Ramos (cell line): ENCODE results near the gene RSAD1.
"Not testable (repeated sequence)": the region's sequence is repeated elsewhere in the genome, so short reads cannot be mapped to it uniquely, and the experiment has no call there.

Source experiments
- in situ Hi-C: fragments of 300-500 bp; cut with MboI; formaldehyde crosslinking; loops from one replicate; pipeline ENCODE4 v1.14.3; 2022; ENCODE audit warnings: low sequenced_read_pairs; ENCODE audit not compliant: unreplicated experiment

Gene RSAD1

GRCh38 chr17:50471009-50471905, 7.4 kb upstream of the RSAD1 start:
- in situ Hi-C loops, result no loop called here

- in situ Hi-C loops, result no loop called here
Measured at GRCh38 chr17:50472286-50472685, 6.4 kb upstream of the RSAD1 start.

GRCh38 chr17:50472761-50473161, 5.9 kb upstream of the RSAD1 start:
- in situ Hi-C loops, result not testable (repeated sequence)

GRCh38 chr17:50473901-50474300, 4.8 kb upstream of the RSAD1 start:
- in situ Hi-C loops, result no loop called here

- in situ Hi-C loops, result no loop called here
Measured at GRCh38 chr17:50474523-50474922, 4.1 kb upstream of the RSAD1 start.

- in situ Hi-C loops, result no loop called here
Measured at GRCh38 chr17:50475362-50475761, 3.3 kb upstream of the RSAD1 start.

- in situ Hi-C loops, result not testable (repeated sequence)
Measured at GRCh38 chr17:50475775-50476544, 2.7 kb upstream of the RSAD1 start.

- in situ Hi-C loops, result no loop called here
Measured at GRCh38 chr17:50476545-50477315, 1.9 kb upstream of the RSAD1 start.

- in situ Hi-C loops, result no loop called here
Measured at GRCh38 chr17:50477976-50478375, 684 bp upstream of the RSAD1 start.

GRCh38 chr17:50479522-50480141, 972 bp downstream of the RSAD1 start:
- in situ Hi-C loops, result no loop called here

GRCh38 chr17:50480142-50480764, 1.6 kb downstream of the RSAD1 start:
- in situ Hi-C loops, result no loop called here

GRCh38 chr17:50480854-50481490, 2.3 kb downstream of the RSAD1 start:
- in situ Hi-C loops, result no loop called here

GRCh38 chr17:50481648-50482047, 3.0 kb downstream of the RSAD1 start:
- in situ Hi-C loops, result no loop called here

- in situ Hi-C loops, result no loop called here
Measured at GRCh38 chr17:50482110-50482509, 3.5 kb downstream of the RSAD1 start.

- in situ Hi-C loops, result no loop called here
Measured at GRCh38 chr17:50482516-50482915, 3.9 kb downstream of the RSAD1 start.

- in situ Hi-C loops, result no loop called here
Measured at GRCh38 chr17:50483266-50483665, 4.6 kb downstream of the RSAD1 start.

- in situ Hi-C loops, result no loop called here
Measured at GRCh38 chr17:50484386-50485155, 5.9 kb downstream of the RSAD1 start.

GRCh38 chr17:50487213-50488096, 8.8 kb downstream of the RSAD1 start:
- in situ Hi-C loops, result no loop called here
